ENCODE data around the gene TAF11.

GRCh38 chr6:34875292-34876213, 12.3 kb downstream of the TAF11 start:
- TF ChIP-seq CTCF (IDR thresholded peaks at IDR 0.05; ENCODE audit: extremely low read depth in 1 of 2, insufficient read depth in 1 of 2, low read depth in 1 of 2, low read length in 2 of 2) (no peak), POLR2A (IDR thresholded peaks at IDR 0.05; ENCODE audit: low read depth, low read length) (no peak), JUN (IDR thresholded peaks at IDR 0.05; ENCODE audit: borderline replicate concordance, insufficient read depth, insufficient read length, low read depth) (no peak)

Measured in endothelial cell of umbilical vein (primary cell).